Endothelial cell of umbilical vein (primary cell): ENCODE results near the gene ITPKB. TPM values are rescaled to one million over a fixed set of nuclear protein-coding genes. Genes with fewer than 3 reads are reported as not detected.

Experiments
- BruUV-seq: library from RNA; stranded (reverse); fragments of 400-500 nt; replicated peaks from 2 replicates; lab custom pipeline; 2021; lab: Mats Ljungman, UMichigan
- CTCF ChIA-PET: fragments of 300-600, 350-600 bp; sonication (Branson Sonifier 250); formaldehyde crosslinking; loops from one replicate; lab custom pipeline; 2021; ENCODE audit warnings: antibody characterized with exemption, inconsistent platforms; lab: Charles Lee
- POLR2A ChIA-PET: fragments of 300-600, 350-600 bp; sonication (Branson Sonifier 250); formaldehyde crosslinking; loops from one replicate; lab custom pipeline; 2021; ENCODE audit warnings: antibody characterized with exemption, inconsistent platforms; lab: Charles Lee
- DNase-seq: peaks from one replicate; pipeline ENCODE4 v3.0.0-alpha.2; 2011; ENCODE audit warnings: low read depth, low spot score
- FAIRE-seq: peaks from 2 replicates; lab custom pipeline; 2011; peaks lifted over from hg19 to GRCh38; lab: Jason Lieb, UNC
- H2AFZ ChIP-seq: 2 replicates; pipeline ENCODE4 v1.6.0; 2012; ENCODE audit warnings: low read depth, low read length, control low read depth, inconsistent platforms
- H3K27ac ChIP-seq: 2 replicates; pipeline ENCODE4 v1.5.1; 2011; ENCODE audit warnings: low read depth, mild to moderate bottlenecking, control low read depth, low read length, moderate library complexity; ENCODE audit not compliant: insufficient read depth
- H3K27me3 ChIP-seq, 2 experiments: 2 replicates each; pipeline versions ENCODE4 v1.6.0 to v1.6.1; 2011; ENCODE audit warnings: low read length in 2 of 2, mixed read lengths in 1 of 2; ENCODE audit not compliant: control insufficient read depth in 2 of 2, insufficient read depth in 2 of 2
- H3K36me3 ChIP-seq, 2 experiments: 2 replicates in 1 of 2; 3 replicates in 1 of 2; pipeline ENCODE4 v1.5.1; 2011; ENCODE audit warnings: low read length in 2 of 2, mild to moderate bottlenecking in 1 of 2, moderate library complexity in 1 of 2; ENCODE audit not compliant: control insufficient read depth in 2 of 2, insufficient read depth in 2 of 2; ENCODE audit errors: extremely low read depth in 1 of 2
- H3K4me1 ChIP-seq: 3 replicates; pipeline ENCODE4 v1.5.1; 2011; ENCODE audit warnings: mild to moderate bottlenecking, low read length; ENCODE audit not compliant: control insufficient read depth, insufficient read depth; ENCODE audit errors: extremely low read depth
- H3K4me2 ChIP-seq: 2 replicates; pipeline ENCODE4 v1.6.1; 2011; ENCODE audit warnings: low read length, control low read depth, mixed read lengths; ENCODE audit not compliant: insufficient read depth
- H3K4me3 ChIP-seq, 3 experiments: fragments of 200-600 bp in 1 of 3; sonication (generic), shearing (Covaris generic) in 1 of 3; replicated peaks in 1 of 3; 2 replicates each; pipeline ENCODE4 v1.5.1; 2011 to 2016; ENCODE audit warnings: control low read depth in 3 of 3, low read length in 3 of 3, mild to moderate bottlenecking in 2 of 3, inconsistent platforms in 1 of 3, low read depth in 1 of 3, moderate library complexity in 1 of 3; ENCODE audit not compliant: insufficient read depth in 1 of 3
- H3K79me2 ChIP-seq: 2 replicates; pipeline ENCODE4 v1.6.0; 2012; ENCODE audit warnings: low read length, inconsistent platforms; ENCODE audit not compliant: control insufficient read depth, insufficient read depth
- H3K9ac ChIP-seq: replicated peaks from 2 replicates; pipeline ENCODE3; 2011; ENCODE audit warnings: low read length, control low read depth; ENCODE audit not compliant: insufficient read depth; ENCODE audit errors: extremely low read depth
- H3K9me1 ChIP-seq: replicated peaks from 3 replicates; pipeline ENCODE4 v1.6.0; 2011; ENCODE audit warnings: mild to moderate bottlenecking, low read length; ENCODE audit not compliant: control insufficient read depth, insufficient read depth; ENCODE audit errors: extremely low read depth
- H3K9me3 ChIP-seq: replicated peaks from 2 replicates; pipeline ENCODE4 v1.5.1; 2012; ENCODE audit warnings: low read length, inconsistent platforms; ENCODE audit not compliant: control insufficient read depth, insufficient read depth
- H4K20me1 ChIP-seq: replicated peaks from 2 replicates; pipeline ENCODE3; 2011; ENCODE audit warnings: mild to moderate bottlenecking, low read length; ENCODE audit not compliant: control insufficient read depth, insufficient read depth; ENCODE audit errors: extremely low read depth
- EZH2 ChIP-seq: IDR thresholded peaks from 2 replicates; pipeline ENCODE4 v1.6.1; 2012; ENCODE audit warnings: borderline replicate concordance, low read depth, mild to moderate bottlenecking, moderate library complexity, low read length, inconsistent platforms; ENCODE audit not compliant: severe bottlenecking
- FOS ChIP-seq: IDR thresholded peaks from 2 replicates; pipeline ENCODE4 v1.6.1; 2011; ENCODE audit warnings: mild to moderate bottlenecking, low read length, moderate library complexity, borderline replicate concordance; ENCODE audit not compliant: insufficient read depth
- JUN ChIP-seq: IDR thresholded peaks from 2 replicates; pipeline ENCODE4 v1.6.1; 2011; ENCODE audit warnings: borderline replicate concordance, low read depth; ENCODE audit not compliant: insufficient read length, insufficient read depth
- POLR2AphosphoS5 ChIP-seq: IDR thresholded peaks from 2 replicates; pipeline ENCODE4 v1.6.1; 2012; ENCODE audit warnings: low read depth, mild to moderate bottlenecking, control low read depth, low read length, moderate library complexity; ENCODE audit not compliant: insufficient read depth
- dilution Hi-C: fragments of 300-500 bp; cut with MboI; formaldehyde crosslinking; loops from one replicate; pipeline ENCODE4 v1.15.0; 2019; ENCODE audit warnings: low sequenced_read_pairs; ENCODE audit not compliant: extremely low pct_ligation_motif_present
- intact Hi-C: fragments of 100-400 bp; cut with micrococcal nuclease; formaldehyde crosslinking; loops from one replicate; pipeline ENCODE4 v1.10.0; 2022
- polyA plus RNA-seq, 4 experiments: library from polyadenylated mRNA; depleted of rRNA in 3 of 4; stranded (reverse) in 3 of 4; unstranded in 1 of 4; fragments of >200 nt; gene quantifications; 2 replicates each; pipeline versions ENCODE4 v1.2.1 to v1.2.3, GENCODE V29; 2011 to 2012; ENCODE audit warnings: missing spikeins in 1 of 4
- total RNA-seq: library from RNA; stranded (reverse); gene quantifications from 2 replicates; pipeline ENCODE4 v1.2.3, GENCODE V29; 2021
- TF ChIP-seq, protein P1 (sequence below): IDR thresholded peaks from 2 replicates; pipeline ENCODE4 v1.6.1; 2011; ENCODE audit not compliant: insufficient read depth, insufficient read length
- TF ChIP-seq, protein P2 (sequence below), 2 donors: IDR thresholded peaks; 1 replicate in 1 of 2; 2 replicates in 1 of 2; pipeline ENCODE4 v1.5.1; 2011; ENCODE audit warnings: low read length in 2 of 2, mild to moderate bottlenecking in 2 of 2, moderate library complexity in 2 of 2, control low read depth in 1 of 2, inconsistent platforms in 1 of 2, low read depth in 1 of 2; ENCODE audit not compliant: insufficient read depth in 1 of 2; ENCODE audit errors: extremely low read depth in 1 of 2

The ITPKB gene
- total and polyA plus RNA-seq, 2 donors (not counting 3 experiments of a cell fraction or from before 2014, with no cell fraction given): 7.7 to 34.8 TPM

DNA sequence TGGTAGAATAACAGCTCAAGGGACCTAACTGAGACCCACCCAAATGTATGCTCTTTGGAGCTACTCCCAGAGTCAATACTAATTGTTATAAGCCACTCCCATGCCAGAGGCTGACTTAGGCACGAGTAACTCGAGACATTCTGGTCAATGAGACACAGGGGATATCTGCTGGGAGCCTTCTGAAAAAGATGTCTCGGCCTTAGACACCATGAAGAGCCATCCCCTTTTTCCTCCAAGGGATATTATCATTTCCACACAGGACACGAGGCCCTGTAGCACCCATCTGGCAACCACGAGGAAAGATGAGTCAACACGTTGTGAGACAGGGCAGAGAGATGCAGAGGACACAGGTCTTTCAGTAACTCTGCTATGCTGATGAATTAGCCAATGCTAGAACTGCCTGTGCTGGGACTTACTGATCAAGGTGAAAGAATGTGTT lies 30.7 kb downstream of the ITPKB start:
- DNase-seq (no peak), FAIRE-seq (no peak)
- dilution Hi-C loops: no loop called here
- Histone ChIP-seq H2AFZ (no peak overlapping the region), H3K4me2 (no peak overlapping the region), H3K27ac (no peak overlapping the region), H4K20me1 (no peaks in the 10 kb centered on the region), H3K27me3 (no peaks in the 10 kb centered on the region), H3K9me3 (no peaks in the 10 kb centered on the region), H3K36me3 (no peaks in the 10 kb centered on the region), H3K4me1 (peaks cover 23% of the 10 kb centered on the region), H3K9me1 (no peaks in the 10 kb centered on the region), H3K9ac (no peak overlapping the region), H3K79me2 (no peaks in the 10 kb centered on the region), H3K4me3 (no peak overlapping the region)
- no TSS peak for BruUV-seq
- POLR2A ChIA-PET: no interaction called here
- CTCF ChIA-PET: interaction anchor here (0.6 to 1.5 kb wide), 4 partner anchors 52 to 120 kb away, joined by 3 to 4 read pairs (median 4); no protein-coding TSS in a partner anchor
- TF ChIP-seq FOS: peak; percentile 29
- TF ChIP-seq, protein P1, sequence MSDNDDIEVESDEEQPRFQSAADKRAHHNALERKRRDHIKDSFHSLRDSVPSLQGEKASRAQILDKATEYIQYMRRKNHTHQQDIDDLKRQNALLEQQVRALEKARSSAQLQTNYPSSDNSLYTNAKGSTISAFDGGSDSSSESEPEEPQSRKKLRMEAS: no peak
- intact Hi-C loops: no loop called here

DNA sequence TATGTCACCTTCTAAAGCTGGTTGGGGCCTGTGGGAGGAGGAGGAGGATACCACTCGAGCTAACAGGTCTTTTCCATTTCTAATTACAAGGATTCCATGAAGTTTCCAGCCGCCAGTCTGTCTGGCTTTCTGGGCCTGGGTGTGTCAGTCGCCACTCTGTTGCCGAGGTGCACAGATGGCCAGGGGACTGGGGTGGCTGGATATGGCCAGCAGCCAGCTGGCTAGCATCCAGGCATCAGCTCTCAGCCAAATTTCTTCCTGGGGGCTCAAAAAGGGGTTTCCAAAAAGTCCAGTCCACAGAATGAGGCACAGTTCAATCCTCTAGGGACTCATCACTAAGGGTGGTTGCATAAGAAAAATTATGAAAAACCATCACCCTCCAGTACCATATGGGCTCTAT lies 32.4 kb downstream of the ITPKB start:
- Histone ChIP-seq H2AFZ (no peak overlapping the region), H3K4me1 (peaks cover 19% of the 10 kb centered on the region), H3K9me3 (no peaks in the 10 kb centered on the region), H3K36me3 (no peaks in the 10 kb centered on the region), H3K27ac (no peak overlapping the region), H3K9me1 (no peaks in the 10 kb centered on the region), H3K4me3 (no peak overlapping the region), H3K4me2 (no peak overlapping the region), H4K20me1 (no peaks in the 10 kb centered on the region), H3K27me3 (no peaks in the 10 kb centered on the region), H3K79me2 (no peaks in the 10 kb centered on the region), H3K9ac (no peak overlapping the region)
- BruUV-seq: no TSS peak
- intact Hi-C loops (no loop called here), dilution Hi-C loops (no loop called here)
- no peak for TF ChIP-seq FOS
- TF ChIP-seq, protein P2, sequence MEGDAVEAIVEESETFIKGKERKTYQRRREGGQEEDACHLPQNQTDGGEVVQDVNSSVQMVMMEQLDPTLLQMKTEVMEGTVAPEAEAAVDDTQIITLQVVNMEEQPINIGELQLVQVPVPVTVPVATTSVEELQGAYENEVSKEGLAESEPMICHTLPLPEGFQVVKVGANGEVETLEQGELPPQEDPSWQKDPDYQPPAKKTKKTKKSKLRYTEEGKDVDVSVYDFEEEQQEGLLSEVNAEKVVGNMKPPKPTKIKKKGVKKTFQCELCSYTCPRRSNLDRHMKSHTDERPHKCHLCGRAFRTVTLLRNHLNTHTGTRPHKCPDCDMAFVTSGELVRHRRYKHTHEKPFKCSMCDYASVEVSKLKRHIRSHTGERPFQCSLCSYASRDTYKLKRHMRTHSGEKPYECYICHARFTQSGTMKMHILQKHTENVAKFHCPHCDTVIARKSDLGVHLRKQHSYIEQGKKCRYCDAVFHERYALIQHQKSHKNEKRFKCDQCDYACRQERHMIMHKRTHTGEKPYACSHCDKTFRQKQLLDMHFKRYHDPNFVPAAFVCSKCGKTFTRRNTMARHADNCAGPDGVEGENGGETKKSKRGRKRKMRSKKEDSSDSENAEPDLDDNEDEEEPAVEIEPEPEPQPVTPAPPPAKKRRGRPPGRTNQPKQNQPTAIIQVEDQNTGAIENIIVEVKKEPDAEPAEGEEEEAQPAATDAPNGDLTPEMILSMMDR (IDR thresholded peaks at IDR 0.05; ENCODE audit: extremely low read depth in 1 of 2, insufficient read depth in 1 of 2, low read depth in 1 of 2, low read length in 2 of 2): no peak
- TF ChIP-seq JUN: no peak
- no peak for TF ChIP-seq POLR2AphosphoS5
- TF ChIP-seq EZH2: no peak
- POLR2A ChIA-PET: no interaction called here
- CTCF ChIA-PET: no interaction called here
- no peak for DNase-seq
- FAIRE-seq: no peak
